Mesenteric fat pad (tissue), 1 donor: ENCODE measurements around the gene RPS6KB2. TPM values are rescaled to one million over a fixed set of nuclear protein-coding genes. Genes with fewer than 3 reads are reported as not detected.

Experiments
- total RNA-seq: library from RNA; stranded (reverse); fragmentation: NEBNext Ultra II Directional; extraction: Animal tissue kit (Norgen Biotek cat#: 25700); gene quantifications from one replicate; pipeline ENCODE4 v1.2.1, GENCODE V29; 2021
- donor health status: DM: yes; HTN: yes; CAD: no.

Gene RPS6KB2
- total RNA-seq, 1 donor from 2014 or later: 32.4 TPM

Other genes starting within 250 kb of the RPS6KB2 start
- gene GRK2, start 162.0 kb upstream of the RPS6KB2 start, total RNA-seq: 60.2 TPM
- 42.5 TPM for gene ANKRD13D, start 139.2 kb upstream of the RPS6KB2 start, total RNA-seq
- gene SSH3, start 125.0 kb upstream of the RPS6KB2 start, total RNA-seq: 19.9 TPM
- gene POLD4, start 74.9 kb upstream of the RPS6KB2 start, total RNA-seq: 72.9 TPM
- 7.7 TPM for gene CLCF1, start 54.9 kb upstream of the RPS6KB2 start, total RNA-seq
- 10.4 TPM for gene RAD9A, start 36.5 kb upstream of the RPS6KB2 start, total RNA-seq
- 92.4 TPM for gene PPP1CA, start 26.6 kb upstream of the RPS6KB2 start, total RNA-seq
- 5.3 TPM for gene TBC1D10C, start 24.4 kb upstream of the RPS6KB2 start, total RNA-seq
- gene CARNS1, start 12.8 kb upstream of the RPS6KB2 start, total RNA-seq: 0.29 TPM
- gene PTPRCAP, start 9.2 kb downstream of the RPS6KB2 start, total RNA-seq: 3.3 TPM
- gene CORO1B, start 15.0 kb downstream of the RPS6KB2 start, total RNA-seq: 83.1 TPM
- gene GPR152, start 24.2 kb downstream of the RPS6KB2 start, total RNA-seq: not detected
- 3.8 TPM for gene CABP4, start 26.9 kb downstream of the RPS6KB2 start, total RNA-seq
- 43.2 TPM for gene TMEM134, start 40.8 kb downstream of the RPS6KB2 start, total RNA-seq
- 39.5 TPM for gene AIP, start 54.5 kb downstream of the RPS6KB2 start, total RNA-seq
- 29.5 TPM for gene PITPNM1, start 76.9 kb downstream of the RPS6KB2 start, total RNA-seq
- gene CDK2AP2, start 79.7 kb downstream of the RPS6KB2 start, total RNA-seq: 59.6 TPM
- not detected for gene CABP2, start 95.0 kb downstream of the RPS6KB2 start, total RNA-seq
- gene GSTP1, start 155.3 kb downstream of the RPS6KB2 start, total RNA-seq: 355 TPM
- gene NDUFV1, start 178.4 kb downstream of the RPS6KB2 start, total RNA-seq: 147 TPM
- gene NUDT8, start 201.4 kb downstream of the RPS6KB2 start, total RNA-seq: 12.9 TPM
- not detected for gene TBX10, start 211.3 kb downstream of the RPS6KB2 start, total RNA-seq
- gene ACY3, start 222.2 kb downstream of the RPS6KB2 start, total RNA-seq: not detected
- gene ALDH3B2, start 246.1 kb downstream of the RPS6KB2 start, total RNA-seq: not detected